Astrocyte (in vitro differentiated cells and primary cell): ENCODE data around the gene WNT1.

ENCODE experiments used
- EZH2 ChIP-seq: IDR thresholded peaks from 2 replicates; pipeline ENCODE4 v1.6.1; 2012; ENCODE audit warnings: mild to moderate bottlenecking, low read length, inconsistent platforms; ENCODE audit not compliant: insufficient read depth
- TF ChIP-seq, protein P1 (sequence below): IDR thresholded peaks from 2 replicates; pipeline ENCODE4 v1.5.1; 2011; ENCODE audit warnings: low read depth, mild to moderate bottlenecking, inconsistent platforms, low read length, moderate library complexity; ENCODE audit not compliant: insufficient read depth

- TF ChIP-seq, protein P1, sequence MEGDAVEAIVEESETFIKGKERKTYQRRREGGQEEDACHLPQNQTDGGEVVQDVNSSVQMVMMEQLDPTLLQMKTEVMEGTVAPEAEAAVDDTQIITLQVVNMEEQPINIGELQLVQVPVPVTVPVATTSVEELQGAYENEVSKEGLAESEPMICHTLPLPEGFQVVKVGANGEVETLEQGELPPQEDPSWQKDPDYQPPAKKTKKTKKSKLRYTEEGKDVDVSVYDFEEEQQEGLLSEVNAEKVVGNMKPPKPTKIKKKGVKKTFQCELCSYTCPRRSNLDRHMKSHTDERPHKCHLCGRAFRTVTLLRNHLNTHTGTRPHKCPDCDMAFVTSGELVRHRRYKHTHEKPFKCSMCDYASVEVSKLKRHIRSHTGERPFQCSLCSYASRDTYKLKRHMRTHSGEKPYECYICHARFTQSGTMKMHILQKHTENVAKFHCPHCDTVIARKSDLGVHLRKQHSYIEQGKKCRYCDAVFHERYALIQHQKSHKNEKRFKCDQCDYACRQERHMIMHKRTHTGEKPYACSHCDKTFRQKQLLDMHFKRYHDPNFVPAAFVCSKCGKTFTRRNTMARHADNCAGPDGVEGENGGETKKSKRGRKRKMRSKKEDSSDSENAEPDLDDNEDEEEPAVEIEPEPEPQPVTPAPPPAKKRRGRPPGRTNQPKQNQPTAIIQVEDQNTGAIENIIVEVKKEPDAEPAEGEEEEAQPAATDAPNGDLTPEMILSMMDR: no peak
- no peak for TF ChIP-seq EZH2
Measured at GRCh38 chr12:49030119-49030518, 52.0 kb downstream of the WNT1 start.
